ENCODE results near the gene CACNA2D1. TPM values are rescaled to one million over a fixed set of nuclear protein-coding genes. Genes with fewer than 3 reads are reported as not detected.

The CACNA2D1 gene
- total RNA-seq, 1 donor from 2014 or later: not detected

GRCh38 chr7:82114237-82114636, 329.3 kb downstream of the CACNA2D1 start:
- Mint-ChIP-seq H3K4me3 (no peak overlapping the region), H3K4me1 (no peaks in the 10 kb centered on the region), H3K27ac (no peak overlapping the region), H3K36me3 (ENCODE audit: low read depth) (no peaks in the 10 kb centered on the region), H3K9me3 (no peaks in the 10 kb centered on the region), H3K27me3 (no peaks in the 10 kb centered on the region)
- CTCF ChIA-PET: no interaction called here
- no peak for ATAC-seq (ENCODE audit: low read depth)
- POLR2A ChIA-PET: no interaction called here
- no peak for TF ChIP-seq CTCF (IDR thresholded peaks at IDR 0.05)
- intact Hi-C loops (cut with micrococcal nuclease): no loop called here
- no peak for DNase-seq

- ATAC-seq (ENCODE audit: low read depth) (no peak), DNase-seq (no peak)
- CTCF ChIA-PET: no interaction called here
- Mint-ChIP-seq H3K27me3 (no peaks in the 10 kb centered on the region), H3K9me3 (no peaks in the 10 kb centered on the region), H3K36me3 (ENCODE audit: low read depth) (no peaks in the 10 kb centered on the region), H3K27ac (no peak overlapping the region), H3K4me3 (no peak overlapping the region), H3K4me1 (no peaks in the 10 kb centered on the region)
- POLR2A ChIA-PET: no interaction called here
- intact Hi-C loops (cut with micrococcal nuclease): no loop called here
- no peak for TF ChIP-seq CTCF (IDR thresholded peaks at IDR 0.05)
These were observed 333.3 kb downstream of the CACNA2D1 start for GRCh38 chr7:82110146-82110840.

GRCh38 chr7:82109288-82109687, 334.3 kb downstream of the CACNA2D1 start:
- intact Hi-C loops (cut with micrococcal nuclease): no loop called here
- no peak overlapping the region for H3K4me3 Mint-ChIP-seq
- H3K36me3 Mint-ChIP-seq (ENCODE audit: low read depth): no peaks in the 10 kb centered on the region
- ChIA-PET POLR2A (no interaction called here), CTCF (no interaction called here)
- H3K4me1 Mint-ChIP-seq: no peaks in the 10 kb centered on the region
- ATAC-seq (ENCODE audit: low read depth): no peak
- TF ChIP-seq CTCF (IDR thresholded peaks at IDR 0.05): no peak
- H3K9me3 Mint-ChIP-seq: no peaks in the 10 kb centered on the region
- no peaks in the 10 kb centered on the region for H3K27me3 Mint-ChIP-seq
- no peak for DNase-seq
- no peak overlapping the region for H3K27ac Mint-ChIP-seq

DNA sequence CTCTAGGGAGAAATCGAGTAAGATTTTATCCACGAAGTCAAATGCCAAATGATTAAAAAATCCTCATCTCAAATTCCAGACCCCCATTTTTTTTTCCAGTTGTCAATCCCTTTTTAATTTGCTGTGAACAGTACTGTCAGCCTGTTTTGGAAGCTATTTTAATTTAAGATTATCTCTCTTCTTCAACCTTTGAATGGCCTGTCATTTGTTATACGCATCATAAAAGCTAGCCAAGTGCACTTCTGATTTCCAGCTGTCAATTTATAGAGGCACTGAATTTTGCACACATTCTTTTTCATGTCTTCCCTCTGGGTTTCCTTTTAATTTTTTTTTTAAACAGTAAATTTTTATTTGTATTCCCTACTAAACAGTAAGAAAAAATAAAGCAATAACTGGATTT, 337.4 kb downstream of the CACNA2D1 start:
- intact Hi-C loops (cut with micrococcal nuclease): no loop called here
- CTCF ChIA-PET: no interaction called here

DNA sequence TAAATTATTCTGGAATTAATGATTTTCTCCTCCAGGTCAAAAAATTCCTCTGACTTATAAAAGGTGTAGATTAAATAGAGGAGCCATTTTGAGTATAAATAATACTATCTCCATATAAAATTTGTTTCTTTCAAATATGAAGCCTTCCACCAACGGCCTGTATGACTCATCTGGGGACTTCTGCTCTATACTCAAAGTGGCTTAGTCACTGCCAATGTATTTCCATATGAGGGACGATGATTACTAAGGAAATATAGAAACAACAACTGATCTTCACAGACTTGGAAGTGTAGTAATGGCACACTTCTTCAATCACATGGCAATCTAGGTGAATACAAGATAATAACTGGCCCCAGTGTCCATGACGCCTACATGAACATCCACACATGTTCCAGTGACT, 338.1 kb downstream of the CACNA2D1 start:
- DNase-seq (no peak), ATAC-seq (ENCODE audit: low read depth) (no peak)
- Mint-ChIP-seq H3K27me3 (no peaks in the 10 kb centered on the region), H3K27ac (no peak overlapping the region), H3K4me3 (no peak overlapping the region), H3K36me3 (ENCODE audit: low read depth) (no peaks in the 10 kb centered on the region), H3K9me3 (no peaks in the 10 kb centered on the region), H3K4me1 (no peaks in the 10 kb centered on the region)
- ChIA-PET CTCF (no interaction called here), POLR2A (no interaction called here)
- intact Hi-C loops (cut with micrococcal nuclease): no loop called here
- TF ChIP-seq CTCF (IDR thresholded peaks at IDR 0.05): no peak

More for the DNA sequence above, 337.4 kb downstream of the CACNA2D1 start:
- no peak for TF ChIP-seq CTCF (IDR thresholded peaks at IDR 0.05)
- ATAC-seq (ENCODE audit: low read depth): no peak
- no peaks in the 10 kb centered on the region for H3K9me3 Mint-ChIP-seq
- POLR2A ChIA-PET: no interaction called here
- H3K36me3 Mint-ChIP-seq (ENCODE audit: low read depth): no peaks in the 10 kb centered on the region
- H3K27me3 Mint-ChIP-seq: no peaks in the 10 kb centered on the region
- H3K4me1 Mint-ChIP-seq: no peaks in the 10 kb centered on the region
- H3K27ac Mint-ChIP-seq: no peak overlapping the region
- H3K4me3 Mint-ChIP-seq: no peak overlapping the region
- no peak for DNase-seq
